ENCODE measurements around the gene MIDN. TPM values are rescaled to one million over a fixed set of nuclear protein-coding genes. Genes with fewer than 3 reads are reported as not detected.

Gene MIDN
- total RNA-seq, 2 donors from 2014 or later: 35.8 to 42.9 TPM

DNA sequence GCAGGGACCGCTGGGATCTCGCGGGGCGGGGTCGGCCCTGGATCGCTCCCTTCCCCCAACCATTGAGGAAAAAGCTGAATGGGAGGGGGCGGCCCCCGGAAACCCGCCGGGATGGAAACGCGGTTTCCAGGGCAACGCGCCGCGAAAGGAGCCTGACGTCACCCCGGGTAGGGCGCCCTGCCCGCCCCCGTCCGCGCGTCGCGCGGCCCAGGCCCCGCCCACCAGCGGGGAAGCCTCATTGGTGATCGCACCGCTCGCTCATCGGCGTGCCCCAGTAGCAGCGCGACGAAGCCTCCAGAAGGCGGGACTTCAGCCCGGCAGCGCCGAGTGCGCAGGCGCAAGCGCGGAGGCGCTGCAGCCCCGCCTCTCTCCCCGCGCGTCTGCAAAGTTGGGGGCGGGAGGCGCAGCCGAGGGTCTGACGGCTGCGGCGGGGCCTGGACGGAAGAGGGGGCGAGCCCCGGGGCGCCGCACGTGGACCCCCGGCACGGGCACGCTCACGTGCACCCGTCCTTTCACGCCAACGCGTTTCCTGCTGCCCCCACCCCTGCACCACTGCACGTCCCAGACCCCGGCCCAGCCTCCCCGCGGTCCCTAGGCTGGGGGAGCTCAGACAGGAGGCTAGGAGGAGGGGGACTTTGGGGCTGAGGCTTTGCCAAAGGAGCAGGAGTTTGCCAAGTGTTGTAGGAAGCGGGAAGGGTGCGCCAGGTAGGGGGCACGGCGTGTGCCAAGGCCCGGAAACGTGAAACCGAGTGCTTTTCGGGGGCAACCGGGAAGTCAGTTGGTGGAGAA is 12.6 kb downstream of the MIDN start:
- WGBS: 1% methylated on average over 46 of the region's 83 CpGs
- Histone ChIP-seq H3K9me3 (no peaks in the 10 kb centered on the region), H3K36me3 (peaks cover 2 to 10% of the 10 kb centered on the region in 2 donors), H3K27ac (peak overlapping the region; percentile 89 to 100), H3K27me3 (replicated peaks; ENCODE audit: insufficient read depth) (no peaks in the 10 kb centered on the region), H3K4me1 (replicated peaks) (peaks cover 46% of the 10 kb centered on the region), H3K4me3 (peak overlapping the region; percentile 45 to 64)
- TF ChIP-seq POLR2AphosphoS5 (IDR thresholded peaks at IDR 0.05) (peak; percentile 83), POLR2A (IDR thresholded peaks at IDR 0.05) (peak; percentile 94)
- TF ChIP-seq, protein P1, sequence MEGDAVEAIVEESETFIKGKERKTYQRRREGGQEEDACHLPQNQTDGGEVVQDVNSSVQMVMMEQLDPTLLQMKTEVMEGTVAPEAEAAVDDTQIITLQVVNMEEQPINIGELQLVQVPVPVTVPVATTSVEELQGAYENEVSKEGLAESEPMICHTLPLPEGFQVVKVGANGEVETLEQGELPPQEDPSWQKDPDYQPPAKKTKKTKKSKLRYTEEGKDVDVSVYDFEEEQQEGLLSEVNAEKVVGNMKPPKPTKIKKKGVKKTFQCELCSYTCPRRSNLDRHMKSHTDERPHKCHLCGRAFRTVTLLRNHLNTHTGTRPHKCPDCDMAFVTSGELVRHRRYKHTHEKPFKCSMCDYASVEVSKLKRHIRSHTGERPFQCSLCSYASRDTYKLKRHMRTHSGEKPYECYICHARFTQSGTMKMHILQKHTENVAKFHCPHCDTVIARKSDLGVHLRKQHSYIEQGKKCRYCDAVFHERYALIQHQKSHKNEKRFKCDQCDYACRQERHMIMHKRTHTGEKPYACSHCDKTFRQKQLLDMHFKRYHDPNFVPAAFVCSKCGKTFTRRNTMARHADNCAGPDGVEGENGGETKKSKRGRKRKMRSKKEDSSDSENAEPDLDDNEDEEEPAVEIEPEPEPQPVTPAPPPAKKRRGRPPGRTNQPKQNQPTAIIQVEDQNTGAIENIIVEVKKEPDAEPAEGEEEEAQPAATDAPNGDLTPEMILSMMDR (IDR thresholded peaks at IDR 0.05): no peak
- peak; percentile 95 for DNase-seq (ENCODE audit: low spot score)
- intact Hi-C loops (cut with DNase I): no loop called here

DNA sequence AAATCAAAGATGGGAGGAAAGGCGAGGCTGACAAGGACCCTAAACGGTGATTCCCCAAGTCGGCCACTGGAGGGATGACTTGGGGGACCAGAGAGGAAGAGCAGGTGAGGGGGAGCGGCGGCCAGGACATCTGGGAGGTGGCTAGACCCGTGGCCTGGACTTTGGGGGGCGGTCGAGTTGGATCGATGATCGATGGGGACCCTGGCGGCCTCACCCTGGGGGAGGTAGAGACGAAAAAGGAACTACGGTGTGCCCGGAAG is 13.1 kb downstream of the MIDN start:
- peaks cover 0 to 7% of the 10 kb centered on the region in 2 donors for H3K36me3 ChIP-seq
- TF ChIP-seq, protein P1 (IDR thresholded peaks at IDR 0.05): peak in 1 of 4 experiments; percentile 5
- no peak for TF ChIP-seq POLR2A (IDR thresholded peaks at IDR 0.05)
- H3K4me1 ChIP-seq (replicated peaks): peaks cover 51% of the 10 kb centered on the region
- DNase-seq (ENCODE audit: low spot score): no peak
- H3K9me3 ChIP-seq: no peaks in the 10 kb centered on the region
- peak overlapping the region; percentile 89 to 100 for H3K27ac ChIP-seq
- intact Hi-C loops (cut with DNase I): no loop called here
- peak overlapping the region; percentile 45 to 64 for H3K4me3 ChIP-seq
- no peaks in the 10 kb centered on the region for H3K27me3 ChIP-seq (replicated peaks; ENCODE audit: insufficient read depth)
- 10% methylated on average over 14 of the region's 14 CpGs for WGBS

DNA sequence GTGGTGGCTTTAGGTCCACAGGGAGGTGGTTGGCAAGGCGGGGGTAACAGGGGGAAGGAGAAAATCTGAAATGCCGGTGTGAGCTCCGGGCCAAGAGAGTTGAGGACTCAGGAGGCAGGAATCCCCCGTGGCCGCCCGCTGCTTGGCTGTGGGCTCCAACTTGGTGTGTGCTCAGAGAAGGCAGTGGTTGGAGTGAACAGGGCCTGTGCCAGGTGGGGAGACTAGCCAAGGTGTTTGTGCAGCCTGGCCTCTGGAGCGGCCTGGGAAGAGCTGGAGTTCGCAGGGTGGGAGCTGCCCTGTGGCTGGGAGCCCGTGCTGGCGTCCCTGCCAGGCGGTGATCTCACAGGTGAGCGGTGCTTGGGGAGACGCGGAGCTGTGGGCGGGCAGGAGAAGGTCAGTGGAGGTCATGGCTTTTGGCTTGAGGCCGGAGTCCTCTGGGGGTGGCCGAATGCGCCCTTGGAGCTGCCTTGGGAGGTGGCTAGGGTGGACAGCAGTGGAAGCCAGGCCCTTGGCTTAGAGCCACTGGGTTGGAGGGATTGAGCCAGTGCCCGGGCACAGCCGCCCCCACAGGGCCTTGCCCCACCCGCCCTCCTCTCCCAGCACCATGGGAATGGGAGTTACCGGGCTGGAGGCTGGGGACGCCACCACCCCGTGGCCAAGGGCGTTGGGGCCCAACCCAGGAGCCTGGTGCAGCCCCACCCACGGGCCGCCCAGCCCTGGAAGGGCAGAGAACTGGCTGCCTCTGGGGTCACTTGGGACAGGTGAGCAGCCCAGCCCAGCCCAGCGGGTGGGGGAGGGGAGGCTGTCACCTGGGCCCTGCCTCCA is 13.6 kb downstream of the MIDN start:
- Histone ChIP-seq H3K36me3 (peaks cover 0 to 3% of the 10 kb centered on the region in 2 donors), H3K4me3 (peak overlapping the region in 1 of 2 donors; percentile 64)
- intact Hi-C loops (cut with DNase I): no loop called here

DNA sequence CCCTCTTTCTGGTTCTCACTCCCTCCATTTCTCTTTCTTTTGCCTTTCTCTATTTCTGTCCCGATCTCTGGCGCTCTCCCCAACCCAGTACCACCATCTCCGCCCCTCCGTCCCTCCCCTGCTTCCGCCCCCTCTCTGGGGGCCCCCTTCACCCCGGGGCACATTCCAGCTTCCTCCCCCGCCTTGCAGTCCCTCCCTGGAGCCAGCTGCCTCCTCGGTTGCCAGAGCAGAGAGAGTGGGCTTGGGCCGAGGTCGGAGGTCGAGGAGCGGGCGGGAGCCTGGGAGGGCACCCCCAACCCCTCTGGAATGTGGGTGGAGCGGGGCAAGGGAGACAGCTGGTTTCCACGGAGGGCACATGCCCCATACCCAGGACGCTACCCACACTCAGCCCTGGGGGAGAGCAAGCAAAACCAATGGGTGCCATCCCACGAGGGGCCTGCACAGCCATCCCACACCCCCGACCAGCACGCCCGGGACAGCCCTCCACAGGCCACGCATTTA is 14.3 kb downstream of the MIDN start:
- H3K27me3 ChIP-seq (replicated peaks; ENCODE audit: insufficient read depth): no peaks in the 10 kb centered on the region
- H3K4me3 ChIP-seq: no peak overlapping the region
- TF ChIP-seq POLR2AphosphoS5 (IDR thresholded peaks at IDR 0.05): no peak
- TF ChIP-seq, protein P1 (IDR thresholded peaks at IDR 0.05): no peak
- TF ChIP-seq POLR2A (IDR thresholded peaks at IDR 0.05): no peak
- no peaks in the 10 kb centered on the region for H3K9me3 ChIP-seq
- 39% methylated on average over 21 of the region's 21 CpGs for WGBS
- peaks cover 52% of the 10 kb centered on the region for H3K4me1 ChIP-seq (replicated peaks)
- no peak for DNase-seq (ENCODE audit: low spot score)
- H3K27ac ChIP-seq: peak overlapping the region; percentile 89 to 100
- no peaks in the 10 kb centered on the region for H3K36me3 ChIP-seq
- intact Hi-C loops (cut with DNase I): no loop called here

More for the DNA sequence above, 13.6 kb downstream of the MIDN start:
- Histone ChIP-seq H3K4me1 (replicated peaks) (peaks cover 47% of the 10 kb centered on the region), H3K27me3 (replicated peaks; ENCODE audit: insufficient read depth) (no peaks in the 10 kb centered on the region), H3K27ac (peak overlapping the region; percentile 89 to 100), H3K9me3 (no peaks in the 10 kb centered on the region)
- peak; percentile 82 for DNase-seq (ENCODE audit: low spot score)
- WGBS: 16% methylated on average over 24 of the region's 28 CpGs
- TF ChIP-seq POLR2A (IDR thresholded peaks at IDR 0.05) (peak; percentile 40), POLR2AphosphoS5 (IDR thresholded peaks at IDR 0.05) (peak; percentile 56)
- TF ChIP-seq, protein P1 (IDR thresholded peaks at IDR 0.05): no peak
